B cell (primary cell): Measurements from ENCODE around the gene BAG3. TPM values are rescaled to one million over a fixed set of nuclear protein-coding genes. Genes with fewer than 3 reads are reported as not detected.
"Not testable (repeated sequence)": the region's sequence is repeated elsewhere in the genome, so short reads cannot be mapped to it uniquely, and the experiment has no call there.

ENCODE experiments used
- ATAC-seq: fragments of 200-7000 bp; cut with Tn5 transposase; one replicate; pipeline ENCODE4 v1.10.0; 2021; ENCODE audit warnings: low read depth, mild to moderate bottlenecking, moderate number of reproducible peaks, moderate library complexity
- CTCF ChIA-PET: fragments of 350-600 bp; sonication (Branson Sonifier 250); formaldehyde crosslinking; loops from one replicate; lab custom pipeline; 2021; ENCODE audit warnings: antibody characterized with exemption, inconsistent platforms; lab: Charles Lee
- POLR2A ChIA-PET: fragments of 350-600 bp; sonication (Branson Sonifier 250); formaldehyde crosslinking; loops from one replicate; lab custom pipeline; 2021; ENCODE audit warnings: antibody characterized with exemption; lab: Charles Lee
- DNase-seq: peaks from one replicate; pipeline ENCODE4 v3.0.0; 2013
- H2AFZ ChIP-seq: 2 replicates; pipeline ENCODE4 v1.6.1; 2012; ENCODE audit warnings: mild to moderate bottlenecking, low read depth, low read length; ENCODE audit not compliant: insufficient read depth, poor library complexity, severe bottlenecking
- H3K27ac ChIP-seq, 2 donors: 1 replicate in 1 of 2; 2 replicates in 1 of 2; pipeline ENCODE4 v1.5.1; 2012 to 2013; ENCODE audit warnings: low read length in 2 of 2, mild to moderate bottlenecking in 2 of 2, moderate library complexity in 1 of 2
- H3K27me3 ChIP-seq, 4 experiments: fragments of 200-600 bp in 1 of 4; sonication (generic) in 1 of 4; replicated peaks in 1 of 4; 1 replicate in 2 of 4; 2 replicates in 2 of 4; pipeline versions ENCODE4 v1.6.1 to v1.7.0; 2013 to 2016; ENCODE audit warnings: low read length in 3 of 4, mild to moderate bottlenecking in 2 of 4, mixed read lengths in 1 of 4, moderate library complexity in 1 of 4; ENCODE audit not compliant: insufficient read depth in 4 of 4, control insufficient read depth in 3 of 4; ENCODE audit errors: control extremely low read depth in 1 of 4
- H3K36me3 ChIP-seq, 2 experiments: replicated peaks in 1 of 2; 1 replicate in 1 of 2; 2 replicates in 1 of 2; pipeline versions ENCODE4 v1.6.1 to v1.7.1; 2013; ENCODE audit warnings: low read length in 1 of 2; ENCODE audit not compliant: insufficient read depth in 2 of 2, control insufficient read depth in 1 of 2; ENCODE audit errors: control extremely low read depth in 1 of 2, extremely low read depth in 1 of 2
- H3K4me1 ChIP-seq, 2 donors: fragments of 200-600 bp in 1 of 2; sonication (generic) in 1 of 2; 1 replicate in 1 of 2; 2 replicates in 1 of 2; pipeline versions ENCODE4 v1.5.1 to v1.6.1; 2013 to 2017; ENCODE audit warnings: low read length in 2 of 2; ENCODE audit not compliant: control insufficient read depth in 2 of 2, insufficient read depth in 2 of 2
- H3K4me2 ChIP-seq: replicated peaks from 2 replicates; pipeline ENCODE3; 2012; ENCODE audit warnings: mild to moderate bottlenecking, low read depth, low read length; ENCODE audit not compliant: poor library complexity, severe bottlenecking
- H3K4me3 ChIP-seq, 5 experiments: fragments of 200-600 bp in 1 of 5; sonication (generic) in 1 of 5; 1 replicate in 3 of 5; 2 replicates in 2 of 5; pipeline versions ENCODE4 v1.5.1 to v1.7.0; 2011 to 2016; ENCODE audit warnings: low read length in 4 of 5, mild to moderate bottlenecking in 4 of 5, low read depth in 2 of 5, control low read depth in 1 of 5, moderate library complexity in 1 of 5; ENCODE audit not compliant: insufficient read depth in 1 of 5; ENCODE audit errors: control extremely low read depth in 1 of 5, extremely low read depth in 1 of 5
- H3K79me2 ChIP-seq: fragments of 200-600 bp; sonication (generic); one replicate; pipeline ENCODE4 v1.6.0; 2016; ENCODE audit warnings: low read length; ENCODE audit not compliant: control insufficient read depth, insufficient read depth
- H3K9ac ChIP-seq: fragments of 200-600 bp; sonication (generic); 2 replicates; pipeline ENCODE4 v1.6.1; 2017; ENCODE audit warnings: mild to moderate bottlenecking, low read length, moderate library complexity
- H3K9me3 ChIP-seq, 3 donors: one replicate each; pipeline versions ENCODE4 v1.6.1 to v1.7.1; 2013; ENCODE audit warnings: low read length in 2 of 3; ENCODE audit not compliant: control insufficient read depth in 2 of 3, insufficient read depth in 1 of 3; ENCODE audit errors: control extremely low read depth in 1 of 3
- H4K20me1 ChIP-seq: 2 replicates; pipeline ENCODE4 v1.6.0; 2012; ENCODE audit warnings: mild to moderate bottlenecking, low read length; ENCODE audit not compliant: insufficient read depth, control insufficient read depth, poor library complexity, severe bottlenecking
- H3K27ac Mint-ChIP-seq: one replicate; pipeline ENCODE4 v1.8.0; 2021; ENCODE audit warnings: mixed read lengths
- H3K27me3 Mint-ChIP-seq: one replicate; pipeline ENCODE4 v1.8.0; 2021; ENCODE audit warnings: mixed read lengths
- H3K4me1 Mint-ChIP-seq: one replicate; pipeline ENCODE4 v1.8.0; 2021; ENCODE audit warnings: mixed read lengths
- H3K4me3 Mint-ChIP-seq: one replicate; pipeline ENCODE4 v1.8.0; 2021; ENCODE audit warnings: mixed read lengths
- H3K9me3 Mint-ChIP-seq: one replicate; pipeline ENCODE4 v1.8.0; 2022; ENCODE audit warnings: mixed read lengths; ENCODE audit not compliant: insufficient read depth
- EZH2 ChIP-seq: IDR thresholded peaks from 2 replicates; pipeline ENCODE4 v1.6.1; 2012; ENCODE audit warnings: borderline replicate concordance, low read depth, mild to moderate bottlenecking, moderate library complexity, low read length; ENCODE audit not compliant: insufficient read depth, poor library complexity, severe bottlenecking
- WGBS: methylation state at CpG from one replicate; pipeline ENCODE4 v1.1.5; 2013; ENCODE audit warnings: missing lambda C conversion rate; ENCODE audit not compliant: insufficient coverage; 5-methylcytosine and 5-hydroxymethylcytosine counted together
- intact Hi-C: fragments of 100-400 bp; cut with micrococcal nuclease; formaldehyde crosslinking; loops from one replicate; pipeline ENCODE4 v1.10.0; 2022
- polyA plus RNA-seq: library from polyadenylated mRNA; depleted of rRNA; stranded (reverse); fragments of >200 nt; gene quantifications from 2 replicates; pipeline ENCODE4 v1.2.3, GENCODE V29; 2012
- total RNA-seq, 2 donors: library from RNA; stranded (reverse); fragments of 120-200 nt in 1 of 2; gene quantifications; 1 replicate in 1 of 2; 2 replicates in 1 of 2; pipeline versions ENCODE4 v1.2.3 to v1.2.4, GENCODE V29; 2013 to 2022
- TF ChIP-seq, protein P1 (sequence below): fragments of 200-600 bp; IDR thresholded peaks from one replicate; pipeline ENCODE4 v1.8.0; 2022; ENCODE audit warnings: antibody characterized with exemption, mild to moderate bottlenecking

The BAG3 gene
- total and polyA plus RNA-seq, 2 donors (not counting 1 experiment from before 2014, with no cell fraction given): 3.9 to 7.4 TPM

DNA sequence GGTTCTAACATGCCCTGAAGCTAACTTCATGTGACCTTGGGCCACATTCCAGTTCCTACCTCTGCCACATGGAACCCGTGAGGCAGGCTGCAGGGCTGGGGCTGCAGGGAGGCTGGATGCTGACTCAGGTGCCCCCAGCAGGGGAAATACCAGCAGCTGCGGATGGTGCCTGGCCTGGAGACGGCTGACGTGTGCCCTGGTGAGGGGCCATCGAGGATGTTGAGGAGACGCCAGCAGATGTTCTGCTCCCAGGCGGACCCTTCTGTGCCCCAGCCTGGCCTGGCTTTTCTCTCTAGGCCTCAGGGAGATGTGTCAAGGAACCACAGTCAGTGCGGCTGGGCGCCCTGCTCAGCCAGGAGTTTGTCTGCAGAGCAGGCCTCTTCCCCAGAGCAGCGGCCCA, 8.8 kb downstream of the BAG3 start:
- WGBS: 98% methylated on average over 9 of the region's 10 CpGs
- Histone ChIP-seq H2AFZ (no peak overlapping the region), H3K9ac (no peak overlapping the region), H3K36me3 (no peaks in the 10 kb centered on the region), H3K4me1 (no peaks in the 10 kb centered on the region), H3K27me3 (no peaks in the 10 kb centered on the region), H3K4me2 (no peak overlapping the region), H3K9me3 (no peaks in the 10 kb centered on the region), H4K20me1 (no peaks in the 10 kb centered on the region), H3K27ac (no peak overlapping the region), H3K4me3 (no peak overlapping the region), H3K79me2 (no peaks in the 10 kb centered on the region)
- intact Hi-C loops: no loop called here
- H3K4me1 Mint-ChIP-seq: peaks cover 3% of the 10 kb centered on the region
- H3K4me3 Mint-ChIP-seq: no peak overlapping the region
- H3K27me3 Mint-ChIP-seq: no peaks in the 10 kb centered on the region
- no peak for TF ChIP-seq EZH2
- TF ChIP-seq, protein P1, sequence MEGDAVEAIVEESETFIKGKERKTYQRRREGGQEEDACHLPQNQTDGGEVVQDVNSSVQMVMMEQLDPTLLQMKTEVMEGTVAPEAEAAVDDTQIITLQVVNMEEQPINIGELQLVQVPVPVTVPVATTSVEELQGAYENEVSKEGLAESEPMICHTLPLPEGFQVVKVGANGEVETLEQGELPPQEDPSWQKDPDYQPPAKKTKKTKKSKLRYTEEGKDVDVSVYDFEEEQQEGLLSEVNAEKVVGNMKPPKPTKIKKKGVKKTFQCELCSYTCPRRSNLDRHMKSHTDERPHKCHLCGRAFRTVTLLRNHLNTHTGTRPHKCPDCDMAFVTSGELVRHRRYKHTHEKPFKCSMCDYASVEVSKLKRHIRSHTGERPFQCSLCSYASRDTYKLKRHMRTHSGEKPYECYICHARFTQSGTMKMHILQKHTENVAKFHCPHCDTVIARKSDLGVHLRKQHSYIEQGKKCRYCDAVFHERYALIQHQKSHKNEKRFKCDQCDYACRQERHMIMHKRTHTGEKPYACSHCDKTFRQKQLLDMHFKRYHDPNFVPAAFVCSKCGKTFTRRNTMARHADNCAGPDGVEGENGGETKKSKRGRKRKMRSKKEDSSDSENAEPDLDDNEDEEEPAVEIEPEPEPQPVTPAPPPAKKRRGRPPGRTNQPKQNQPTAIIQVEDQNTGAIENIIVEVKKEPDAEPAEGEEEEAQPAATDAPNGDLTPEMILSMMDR: no peak
- ChIA-PET CTCF (no interaction called here), POLR2A (no interaction called here)
- DNase-seq (no peak), ATAC-seq (no peak)
- no peak overlapping the region for H3K27ac Mint-ChIP-seq
- no peaks in the 10 kb centered on the region for H3K9me3 Mint-ChIP-seq

DNA sequence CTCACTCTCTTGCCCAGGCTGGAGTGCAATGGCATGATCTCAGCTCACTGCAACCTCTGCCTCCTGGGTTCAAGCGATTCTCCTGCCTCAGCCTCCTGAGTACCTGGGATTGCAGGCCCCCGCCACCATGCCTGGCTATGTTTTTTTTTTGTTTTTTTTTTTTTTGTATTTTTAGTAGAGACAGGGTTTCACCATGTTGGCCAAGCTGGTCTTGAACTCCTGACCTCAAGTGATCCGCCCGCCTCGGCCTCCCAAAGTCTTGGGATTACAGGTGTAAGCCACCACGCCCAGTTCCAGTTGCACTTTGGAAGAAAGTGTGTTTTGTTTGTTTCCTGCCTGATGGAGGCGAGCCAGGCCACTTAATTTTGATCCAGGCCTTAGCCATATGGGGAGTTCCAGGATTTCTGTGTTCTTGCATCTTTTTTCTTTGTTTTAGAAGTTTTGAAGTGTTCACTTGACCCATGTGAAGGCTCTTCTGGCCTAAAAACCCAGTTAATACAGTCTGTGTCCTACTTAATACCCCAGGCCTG, 11.0 kb downstream of the BAG3 start:
- DNase-seq, H3K9me3 Mint-ChIP-seq, H3K4me1 Mint-ChIP-seq, H3K27ac Mint-ChIP-seq, H4K20me1 ChIP-seq, H3K27me3 ChIP-seq, H3K4me3 ChIP-seq, H3K4me1 ChIP-seq, H3K9me3 ChIP-seq, H3K36me3 ChIP-seq, H2AFZ ChIP-seq, POLR2A ChIA-PET, CTCF ChIA-PET, H3K9ac ChIP-seq, H3K4me2 ChIP-seq, H3K27me3 Mint-ChIP-seq, ATAC-seq, intact Hi-C loops, H3K4me3 Mint-ChIP-seq, H3K27ac ChIP-seq, H3K79me2 ChIP-seq: not testable (repeated sequence)
- WGBS: 100% methylated on average over 5 of the region's 7 CpGs
